CD4-positive, alpha-beta T cell treated with Interleukin-15 for 4 hours (primary cell): ENCODE data around the gene JMJD1C.
"Not testable (repeated sequence)": the region's sequence is repeated elsewhere in the genome, so short reads cannot be mapped to it uniquely, and the experiment has no call there.

Source experiments
- DNase-seq: peaks from one replicate; pipeline ENCODE4 v3.0.0-alpha.2; 2020; ENCODE audit warnings: low spot score

JMJD1C gene

GRCh38 chr10:63171255-63171855 is 294.4 kb downstream of the JMJD1C start:
- DNase-seq: no peak

DNA sequence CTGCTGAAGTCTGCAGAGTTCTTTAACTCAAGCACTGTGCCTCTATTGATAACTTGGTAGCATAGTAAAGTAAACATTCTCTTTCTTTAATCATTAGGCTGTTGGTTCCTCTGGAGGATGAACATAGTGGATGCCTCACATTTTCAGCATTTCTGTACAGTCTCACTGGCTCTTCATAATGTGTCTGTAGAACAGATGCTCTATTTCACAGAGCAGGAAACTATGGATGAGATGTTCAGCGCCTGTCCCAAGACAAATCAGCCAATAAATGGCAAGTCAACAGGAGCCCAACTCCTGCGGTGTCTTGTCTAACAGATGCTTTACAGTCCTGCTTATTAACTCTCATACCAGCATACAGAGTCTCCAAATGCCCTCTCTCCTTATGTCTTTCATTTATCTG is 296.2 kb downstream of the JMJD1C start:
- DNase-seq: no peak

GRCh38 chr10:63168821-63169462 is 296.8 kb downstream of the JMJD1C start:
- no peak for DNase-seq

DNA sequence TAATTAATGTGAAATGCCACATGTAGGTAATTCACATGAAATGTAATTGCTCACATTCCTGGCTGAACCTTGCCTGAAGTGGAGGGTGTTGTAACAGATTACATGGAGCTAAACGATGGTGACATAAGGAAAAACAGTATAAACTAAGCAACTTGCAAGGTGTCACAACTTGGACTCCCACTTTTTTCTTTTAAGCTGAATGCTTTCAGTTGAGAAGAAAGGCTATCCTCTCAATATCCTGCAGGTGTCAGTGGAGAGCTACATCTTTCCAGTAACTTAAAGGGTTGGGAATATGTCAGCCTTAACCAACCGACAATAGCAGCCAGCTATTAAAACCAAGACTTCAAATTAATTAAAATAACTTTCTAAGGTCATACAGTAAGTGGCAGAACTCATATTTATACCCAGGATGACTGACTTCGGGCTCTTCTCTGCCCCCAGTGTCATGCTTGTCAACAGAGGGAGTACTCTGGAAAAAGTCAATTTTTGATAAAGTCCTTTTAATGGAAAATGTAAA is 299.0 kb downstream of the JMJD1C start:
- peak; percentile 52 for DNase-seq

DNA sequence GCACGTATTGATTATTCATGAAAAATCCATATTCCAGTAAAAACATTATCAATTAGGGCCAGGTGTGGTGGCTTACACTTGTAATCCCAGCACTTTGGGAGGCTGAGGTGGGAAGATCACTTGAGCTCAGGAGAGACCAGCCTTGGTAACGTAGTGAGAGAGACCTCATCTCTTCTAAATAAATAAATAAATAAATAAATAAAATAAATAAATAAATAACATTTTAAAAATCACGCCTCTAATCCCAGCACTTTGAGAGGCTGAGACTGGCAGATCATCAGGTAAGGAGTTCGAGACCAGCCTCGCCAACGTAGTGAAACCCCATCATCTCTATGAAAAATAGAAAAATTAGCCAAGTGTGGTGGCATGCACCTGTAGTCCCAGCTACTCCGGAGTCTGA is 300.5 kb downstream of the JMJD1C start:
- DNase-seq: no peak

GRCh38 chr10:63164166-63164623 is 301.6 kb downstream of the JMJD1C start:
- DNase-seq: no peak

GRCh38 chr10:63161592-63161991 is 304.2 kb downstream of the JMJD1C start:
- no peak for DNase-seq

DNA sequence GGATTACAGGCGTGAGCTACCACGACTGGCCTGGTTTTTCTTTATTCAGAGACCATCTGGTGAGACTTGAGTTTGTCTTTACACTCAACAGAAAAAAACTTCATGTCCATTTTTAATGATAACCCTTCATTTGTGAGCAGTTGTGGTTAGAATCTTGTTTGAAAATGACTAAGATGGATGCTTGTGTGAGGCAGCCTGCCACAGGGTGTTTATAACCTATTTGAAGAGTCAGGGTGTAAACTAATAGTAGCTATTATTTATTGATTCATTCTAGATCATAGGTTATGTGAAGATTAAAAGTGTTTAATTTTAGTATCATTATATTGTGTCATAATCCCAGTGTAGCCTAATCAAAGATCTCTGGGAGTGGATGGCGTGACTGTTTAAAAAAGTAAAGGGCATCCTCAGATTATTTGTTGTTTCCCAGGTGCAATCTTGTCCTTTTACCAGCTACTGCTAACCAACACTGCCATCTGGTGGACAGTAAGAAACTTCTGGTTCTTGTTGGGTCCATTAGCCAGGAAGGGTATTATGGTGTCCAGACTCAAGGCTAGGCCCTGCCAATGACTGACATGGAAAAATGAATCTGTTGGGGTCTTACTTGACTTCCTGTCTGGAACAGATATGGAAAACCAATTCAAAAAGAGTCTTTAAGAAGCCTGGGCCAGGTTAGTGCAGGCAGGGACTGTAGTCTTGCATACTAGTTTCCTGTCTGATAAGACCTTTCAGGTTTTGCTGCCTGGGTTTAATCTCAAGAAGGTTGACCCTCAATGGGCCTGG is 307.7 kb downstream of the JMJD1C start:
- DNase-seq: peak; percentile 67

DNA sequence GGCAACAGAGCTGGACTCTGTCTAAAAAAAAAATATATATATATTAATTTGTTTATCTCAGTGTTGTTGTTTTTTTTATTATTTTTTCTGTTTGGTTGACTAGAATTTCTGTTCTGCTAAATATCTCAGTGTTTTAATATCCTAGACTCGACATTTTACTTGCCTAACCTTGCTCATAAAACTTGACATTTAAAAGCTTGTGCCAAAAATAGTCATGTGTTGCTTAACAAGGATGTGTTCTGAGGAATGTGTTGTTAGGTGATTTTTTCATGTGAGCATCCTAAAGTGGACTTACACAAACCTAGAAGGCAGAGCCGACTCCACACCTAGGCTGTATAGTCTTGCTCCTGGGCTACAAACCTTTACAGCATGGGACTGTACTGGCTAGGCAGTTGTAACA is 309.5 kb downstream of the JMJD1C start:
- DNase-seq: no peak

DNA sequence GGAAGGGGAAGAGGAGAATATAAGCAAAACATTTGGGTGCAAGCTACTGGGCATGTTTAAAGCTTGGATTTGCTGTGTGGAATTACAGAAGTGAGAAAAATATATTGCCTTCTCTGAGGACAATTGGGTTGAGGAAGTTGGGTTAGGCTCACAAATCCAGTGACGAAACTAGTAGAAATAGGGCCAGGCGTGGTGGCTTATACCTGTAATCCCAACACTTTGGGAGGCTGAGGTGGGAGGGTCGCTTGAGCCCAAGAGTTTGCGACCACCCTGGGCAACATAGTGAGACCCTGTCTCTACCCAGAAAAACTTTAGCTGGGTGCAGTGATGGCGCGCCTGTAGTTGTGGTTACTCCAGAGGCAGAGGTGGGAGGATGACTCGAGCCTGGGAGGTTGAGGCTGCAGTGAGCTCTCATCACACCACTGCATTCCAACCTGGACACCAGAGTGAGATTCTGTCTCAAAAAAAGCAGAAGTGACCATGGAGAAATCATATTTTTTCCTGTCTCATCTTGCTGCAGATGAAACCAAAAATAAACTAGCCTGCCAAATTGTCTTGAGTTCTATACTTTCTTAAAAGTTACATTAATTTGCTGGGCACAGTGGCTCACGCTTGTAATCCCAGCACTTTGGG is 310.3 kb downstream of the JMJD1C start:
- no peak for DNase-seq

GRCh38 chr10:63154546-63155387 is 311.0 kb downstream of the JMJD1C start:
- no peak for DNase-seq

GRCh38 chr10:63153868-63154545 is 311.8 kb downstream of the JMJD1C start:
- DNase-seq: not testable (repeated sequence)

DNA sequence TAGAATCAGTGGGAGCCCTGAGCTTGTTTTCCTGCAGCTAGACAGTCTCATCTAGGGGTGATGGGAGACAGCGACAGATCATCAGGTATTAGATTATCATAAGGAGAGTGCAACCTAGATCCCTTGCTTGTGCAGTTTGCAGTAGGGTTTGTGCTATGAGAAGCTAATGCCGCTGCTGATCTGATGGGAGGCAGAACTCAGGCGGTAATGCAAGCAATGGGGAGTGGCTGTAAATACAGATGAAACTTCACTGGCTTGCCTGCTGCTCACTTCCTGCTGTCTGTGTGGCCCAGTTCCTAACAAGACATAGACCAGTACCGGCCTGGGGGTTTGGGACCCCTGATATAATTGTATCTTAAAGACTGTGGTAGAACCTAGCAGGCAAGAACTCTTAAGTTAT is 315.0 kb downstream of the JMJD1C start:
- DNase-seq: no peak

- DNase-seq: no peak
Observed at GRCh38 chr10:63146503-63146902, 319.3 kb downstream of the JMJD1C start.

DNA sequence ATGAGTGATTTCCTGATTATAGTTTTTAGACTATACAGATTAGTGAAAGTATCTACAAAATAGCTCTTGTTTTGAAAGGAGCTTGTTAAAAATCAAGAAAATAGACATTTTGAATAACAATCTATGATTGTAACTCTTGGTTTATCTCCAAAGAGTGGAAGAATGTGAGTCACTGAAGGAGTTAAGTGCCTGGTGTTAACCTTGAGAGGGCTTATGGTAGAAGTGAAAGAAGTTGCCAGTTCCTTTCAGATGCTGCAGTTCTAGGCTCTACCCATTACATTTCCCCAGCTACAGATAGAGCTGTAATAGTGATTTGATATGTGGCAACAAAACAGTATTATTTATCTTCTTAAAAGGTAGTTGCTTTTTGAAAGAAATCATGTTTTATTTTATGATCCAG is 320.0 kb downstream of the JMJD1C start:
- no peak for DNase-seq

- DNase-seq: no peak
Observed at GRCh38 chr10:63143987-63144386, 321.8 kb downstream of the JMJD1C start.

GRCh38 chr10:63142136-63142535 is 323.6 kb downstream of the JMJD1C start:
- no peak for DNase-seq

- DNase-seq: no peak
Observed at GRCh38 chr10:63140077-63140476, 325.7 kb downstream of the JMJD1C start.

DNA sequence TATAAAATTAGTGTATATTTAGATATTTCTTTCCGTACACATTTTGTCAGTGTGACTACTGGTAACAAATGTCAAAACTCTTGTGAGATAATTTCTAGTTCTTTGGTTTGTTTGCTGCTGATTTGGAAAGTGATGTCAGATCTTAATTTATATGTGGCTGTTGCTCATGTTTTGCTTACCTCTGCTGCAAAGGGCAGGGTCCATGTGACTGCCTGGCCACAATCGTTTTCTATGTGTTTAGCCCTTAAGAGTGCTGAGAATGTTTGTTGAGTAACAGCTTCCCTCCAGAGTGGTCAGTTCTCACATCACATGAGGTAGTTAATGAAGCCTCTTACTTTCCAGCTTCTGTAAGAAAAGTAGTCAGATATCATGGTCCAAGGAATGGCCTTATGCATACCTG is 328.5 kb downstream of the JMJD1C start:
- no peak for DNase-seq

GRCh38 chr10:63133821-63134557 is 331.8 kb downstream of the JMJD1C start:
- no peak for DNase-seq
